Measurements from ENCODE around the gene MAD1L1.

- TF ChIP-seq CTCF (IDR thresholded peaks at IDR 0.05) (no peak), POLR2A (IDR thresholded peaks at IDR 0.05) (no peak), POLR2AphosphoS5 (IDR thresholded peaks at IDR 0.05) (no peak), EP300 (IDR thresholded peaks at IDR 0.05) (no peak)
These were observed 451.4 kb downstream of the MAD1L1 start for GRCh38 chr7:1781369-1781768.
